SU-DHL-6 (cell line): ENCODE results near the gene TBC1D10B.

Experiments used
- H2AFZ ChIP-seq: fragments of 200-600 bp; sonication (generic); 2 replicates; pipeline ENCODE4 v1.6.1; 2014; ENCODE audit warnings: low read depth, mild to moderate bottlenecking, moderate library complexity, mixed read lengths, antibody characterized with exemption, low read length; ENCODE audit not compliant: severe bottlenecking
- H3F3A ChIP-seq: fragments of 200-600 bp; shearing (Covaris generic); 2 replicates; pipeline ENCODE4 v1.6.0; 2016; ENCODE audit warnings: antibody characterized with exemption, mild to moderate bottlenecking; ENCODE audit not compliant: insufficient read depth
- H3K27ac ChIP-seq: fragments of 200-600 bp; sonication (generic); 2 replicates; pipeline ENCODE4 v1.5.1; 2016; ENCODE audit warnings: low read depth, mild to moderate bottlenecking, low read length, moderate library complexity, mixed read lengths
- H3K27me3 ChIP-seq: fragments of 200-600 bp; sonication (generic), shearing (Covaris generic); 2 replicates; pipeline ENCODE4 v1.6.0; 2014; ENCODE audit warnings: mild to moderate bottlenecking, low read length
- H3K36me3 ChIP-seq: fragments of 200-600 bp; sonication (generic); 2 replicates; pipeline ENCODE4 v1.6.1; 2014; ENCODE audit warnings: mild to moderate bottlenecking, low read length, mixed read lengths
- H3K4me2 ChIP-seq: fragments of 300-600, 200-600 bp; shearing (Covaris generic), sonication (generic); 2 replicates; pipeline ENCODE4 v1.6.0; 2014; ENCODE audit warnings: low read length, low read depth, mild to moderate bottlenecking; ENCODE audit not compliant: poor library complexity, severe bottlenecking
- H3K4me3 ChIP-seq: fragments of 200-600 bp; sonication (generic); 2 replicates; pipeline ENCODE4 v1.5.1; 2014; ENCODE audit warnings: antibody characterized with exemption, low read length, mild to moderate bottlenecking, mixed read lengths; ENCODE audit not compliant: insufficient read depth, poor library complexity, severe bottlenecking
- H3K79me2 ChIP-seq: fragments of 200-600 bp; sonication (generic); 2 replicates; pipeline ENCODE4 v1.6.1; 2014; ENCODE audit warnings: mild to moderate bottlenecking, low read length, moderate library complexity; ENCODE audit not compliant: insufficient read depth
- H3K9ac ChIP-seq: fragments of 200-600 bp; sonication (generic); 2 replicates; pipeline ENCODE4 v1.7.0; 2014; ENCODE audit warnings: mild to moderate bottlenecking, low read length
- H3K9me2 ChIP-seq: fragments of 200-600 bp; sonication (generic); replicated peaks from 2 replicates; pipeline ENCODE4 v1.6.1; 2014; ENCODE audit warnings: low read length; ENCODE audit not compliant: insufficient read depth
- H3K9me3 ChIP-seq: fragments of 200-600 bp; sonication (generic); 2 replicates; pipeline ENCODE4 v1.6.1; 2014; ENCODE audit warnings: low read length, mixed read lengths; ENCODE audit not compliant: insufficient read depth
- H4K20me1 ChIP-seq: fragments of 200-600 bp; sonication (generic); 2 replicates; pipeline ENCODE4 v1.6.1; 2014; ENCODE audit warnings: low read depth, mild to moderate bottlenecking, antibody characterized with exemption, low read length, moderate library complexity, mixed read lengths
- CTCF ChIP-seq: fragments of 200-600 bp; sonication (generic); IDR thresholded peaks from one replicate; pipeline ENCODE4 v1.5.1; 2017; ENCODE audit warnings: antibody characterized with exemption, mild to moderate bottlenecking, low read length, moderate library complexity; ENCODE audit not compliant: insufficient read depth, poor library complexity, severe bottlenecking
- EZH2phosphoT487 ChIP-seq: fragments of 200-600 bp; sonication (generic), shearing (Covaris generic); conservative IDR thresholded peaks from 2 replicates; pipeline ENCODE4 v1.6.1; 2018; ENCODE audit warnings: mild to moderate bottlenecking, antibody characterized with exemption, low read length, moderate library complexity, mixed read lengths

TBC1D10B gene

GRCh38 chr16:30350134-30350871, 20.0 kb downstream of the TBC1D10B start:
- no peaks in the 10 kb centered on the region for H3K9me2 ChIP-seq
- H3K27me3 ChIP-seq: no peaks in the 10 kb centered on the region
- no peak overlapping the region for H3K4me3 ChIP-seq
- peak overlapping the region; percentile 95 for H3K27ac ChIP-seq
- H3K79me2 ChIP-seq: peaks cover 21% of the 10 kb centered on the region
- H3K4me2 ChIP-seq: peak overlapping the region; percentile 62
- no peaks in the 10 kb centered on the region for H3K9me3 ChIP-seq
- H4K20me1 ChIP-seq: no peaks in the 10 kb centered on the region
- H3K9ac ChIP-seq: peak overlapping the region; percentile 39
- no peaks in the 10 kb centered on the region for H3K36me3 ChIP-seq
- peaks cover 49% of the 10 kb centered on the region for H3F3A ChIP-seq
- no peak overlapping the region for H2AFZ ChIP-seq
- TF ChIP-seq CTCF (no peak), EZH2phosphoT487 (no peak)

GRCh38 chr16:30349675-30350074, 20.6 kb downstream of the TBC1D10B start:
- peak overlapping the region; percentile 12 for H3K4me3 ChIP-seq
- peaks cover 53% of the 10 kb centered on the region for H3F3A ChIP-seq
- no peaks in the 10 kb centered on the region for H4K20me1 ChIP-seq
- no peaks in the 10 kb centered on the region for H3K27me3 ChIP-seq
- no peaks in the 10 kb centered on the region for H3K36me3 ChIP-seq
- peak overlapping the region; percentile 46 for H3K9ac ChIP-seq
- no peak overlapping the region for H2AFZ ChIP-seq
- peak overlapping the region; percentile 95 for H3K27ac ChIP-seq
- no peaks in the 10 kb centered on the region for H3K9me3 ChIP-seq
- H3K9me2 ChIP-seq: no peaks in the 10 kb centered on the region
- peak overlapping the region; percentile 62 for H3K4me2 ChIP-seq
- H3K79me2 ChIP-seq: peaks cover 17% of the 10 kb centered on the region
- TF ChIP-seq EZH2phosphoT487: no peak
- TF ChIP-seq CTCF: no peak

GRCh38 chr16:30348929-30349328, 21.4 kb downstream of the TBC1D10B start:
- Histone ChIP-seq H2AFZ (no peak overlapping the region), H3K27ac (peak overlapping the region; percentile 95), H3F3A (peaks cover 59% of the 10 kb centered on the region), H4K20me1 (no peaks in the 10 kb centered on the region), H3K9me2 (no peaks in the 10 kb centered on the region), H3K9me3 (no peaks in the 10 kb centered on the region), H3K27me3 (no peaks in the 10 kb centered on the region), H3K36me3 (no peaks in the 10 kb centered on the region), H3K4me2 (peak overlapping the region; percentile 62), H3K4me3 (peak overlapping the region; percentile 12), H3K9ac (peak overlapping the region; percentile 46), H3K79me2 (peaks cover 9% of the 10 kb centered on the region)
- no peak for TF ChIP-seq CTCF
- TF ChIP-seq EZH2phosphoT487: no peak
